HG03575 (cell line): ENCODE data around the gene PXYLP1.

Source experiments
- ATAC-seq: cut with Tn5 transposase; IDR thresholded peaks from one replicate; pipeline ENCODE4 v1.9.1; 2021; ENCODE audit not compliant: unreplicated experiment, insufficient number of reproducible peaks, low FRiP score; ENCODE audit errors: extremely low read depth

PXYLP1 gene

DNA sequence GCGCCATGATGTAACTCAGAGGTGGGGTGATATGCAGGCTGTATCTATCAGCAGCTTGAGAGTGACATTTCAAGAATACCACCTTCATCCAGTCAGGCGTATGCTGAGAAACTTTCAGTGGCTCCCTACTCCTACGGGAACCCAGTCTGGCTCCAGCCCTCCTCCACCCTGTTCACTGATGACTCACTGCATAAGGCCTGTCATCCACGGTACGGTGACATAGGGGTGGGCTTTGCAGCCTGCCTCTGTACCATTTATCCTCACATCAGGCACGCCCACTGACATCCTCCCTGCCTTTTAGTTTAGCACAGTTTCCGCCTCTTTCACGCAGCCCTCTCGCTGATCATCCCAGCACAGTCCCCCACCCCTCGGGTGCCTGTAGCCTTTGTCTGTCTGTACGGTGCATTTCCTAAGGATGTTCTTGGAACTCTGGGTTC is 11.7 kb downstream of the PXYLP1 start:
- no peak for ATAC-seq

GRCh38 chr3:141246224-141246957 is 14.8 kb downstream of the PXYLP1 start:
- ATAC-seq: no peak

DNA sequence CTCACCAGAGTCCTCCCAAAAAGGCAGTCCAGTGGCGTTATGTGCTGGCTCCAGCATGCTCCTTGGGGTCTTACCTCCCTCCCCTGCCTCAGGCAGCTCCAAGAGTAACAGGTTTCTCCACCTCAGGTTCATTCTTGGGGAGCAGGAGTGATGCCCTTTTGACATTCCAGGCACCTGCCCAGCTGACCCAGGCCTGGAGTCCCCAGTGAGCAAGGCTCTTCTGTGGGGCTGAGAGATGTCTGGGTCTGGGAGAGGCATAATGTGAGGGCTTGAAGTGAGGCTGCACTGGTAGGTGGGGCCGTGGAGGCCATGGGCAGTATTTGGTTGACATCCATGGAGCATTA is 15.3 kb downstream of the PXYLP1 start:
- ATAC-seq: no peak

GRCh38 chr3:141248064-141248463 is 16.4 kb downstream of the PXYLP1 start:
- ATAC-seq: no peak

DNA sequence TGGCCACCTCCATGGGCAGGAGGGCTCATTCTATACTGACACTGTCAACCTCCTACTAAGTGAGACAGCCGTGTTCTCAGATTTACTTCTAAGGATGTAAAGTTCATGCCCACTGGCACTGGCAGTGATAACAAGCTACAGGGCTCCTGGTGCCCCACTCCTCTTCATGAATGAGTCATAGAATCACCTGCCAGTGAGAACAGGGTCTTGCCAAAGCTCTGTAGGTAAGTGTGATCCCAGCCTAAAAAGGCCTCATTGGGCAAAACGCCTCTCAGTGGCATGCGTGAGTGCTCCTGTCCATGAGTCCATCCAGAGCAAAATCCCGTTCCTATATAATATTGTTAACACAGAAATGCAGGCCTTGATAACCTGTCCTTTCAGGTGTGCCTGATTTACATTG is 17.4 kb downstream of the PXYLP1 start:
- no peak for ATAC-seq

- no peak for ATAC-seq
These were observed 18.7 kb downstream of the PXYLP1 start for GRCh38 chr3:141250342-141250741.

GRCh38 chr3:141250828-141251227 is 19.2 kb downstream of the PXYLP1 start:
- ATAC-seq: no peak

DNA sequence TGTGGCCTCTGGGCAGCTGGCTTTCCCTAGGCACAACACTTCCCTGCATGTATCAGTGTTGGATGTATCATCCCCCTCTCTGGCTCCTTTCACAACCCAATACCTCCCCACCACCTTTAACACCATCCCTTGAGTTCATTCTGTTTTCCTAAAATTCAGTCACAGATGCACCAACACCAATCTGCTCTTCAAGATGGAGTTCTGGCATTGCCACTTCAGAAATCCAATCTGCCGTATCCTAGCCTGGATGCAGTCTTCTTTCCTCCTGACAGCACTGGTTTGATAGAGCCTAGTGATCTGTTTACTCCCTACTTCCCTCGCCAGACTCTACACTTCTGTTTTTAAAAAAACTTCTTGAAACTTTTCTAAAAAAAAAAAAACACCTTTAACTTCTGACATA is 21.7 kb downstream of the PXYLP1 start:
- no peak for ATAC-seq

- ATAC-seq: no peak
These were observed 22.2 kb downstream of the PXYLP1 start for GRCh38 chr3:141253811-141254210.

DNA sequence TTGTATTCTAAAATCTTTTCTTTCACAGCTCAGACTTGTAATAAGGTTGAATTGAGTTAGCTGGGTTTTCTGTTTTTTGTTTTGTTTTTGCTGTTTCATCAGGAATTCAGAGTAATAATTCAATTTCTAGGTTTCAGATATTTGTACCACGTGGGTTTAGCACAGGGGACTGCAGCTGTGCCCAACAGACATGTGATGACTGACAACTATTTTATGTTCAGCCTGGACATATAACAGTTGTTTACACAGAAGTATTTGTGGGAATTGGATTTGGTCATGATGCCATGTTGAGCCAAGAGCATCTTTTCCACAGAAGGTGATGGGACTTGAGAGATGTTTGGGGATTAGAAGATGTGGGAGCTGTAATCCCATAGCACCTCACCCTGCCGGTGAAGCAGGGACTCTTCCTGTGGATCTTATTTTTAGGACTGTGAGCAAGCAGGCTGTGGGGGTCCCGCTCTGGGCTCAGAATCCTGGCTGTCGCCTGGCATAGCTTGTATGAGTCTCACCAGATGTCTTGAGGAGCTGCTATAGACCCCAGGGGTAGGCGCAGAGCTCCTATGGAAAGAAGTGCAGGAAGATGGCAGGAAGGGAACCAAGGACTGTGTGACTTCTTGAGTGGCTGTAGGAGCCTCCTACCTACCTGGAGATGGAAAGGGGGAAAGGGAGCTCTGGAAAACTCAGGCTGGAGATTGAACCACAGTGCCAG is 23.7 kb downstream of the PXYLP1 start:
- ATAC-seq: no peak

- no peak for ATAC-seq
These were observed 24.2 kb downstream of the PXYLP1 start for GRCh38 chr3:141255846-141256261.

DNA sequence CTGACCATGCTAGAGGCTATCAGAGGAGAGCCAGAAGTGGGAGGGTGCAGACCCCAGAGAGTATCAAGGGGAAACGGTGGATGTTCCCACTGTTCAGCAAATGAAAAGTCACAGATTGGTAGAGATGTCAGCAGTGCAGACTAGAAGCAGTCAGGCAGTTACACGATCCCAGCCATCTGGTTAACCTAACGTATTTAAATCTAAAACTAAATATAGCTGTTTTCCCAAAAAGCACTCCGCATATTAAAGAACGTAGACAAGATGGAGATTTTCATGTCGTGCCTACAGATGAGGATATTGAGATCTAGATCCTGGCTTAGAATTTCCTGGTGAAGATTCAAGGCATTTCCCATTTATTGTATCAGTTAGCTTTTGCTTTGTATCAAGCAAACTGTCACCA is 25.2 kb downstream of the PXYLP1 start:
- no peak for ATAC-seq

DNA sequence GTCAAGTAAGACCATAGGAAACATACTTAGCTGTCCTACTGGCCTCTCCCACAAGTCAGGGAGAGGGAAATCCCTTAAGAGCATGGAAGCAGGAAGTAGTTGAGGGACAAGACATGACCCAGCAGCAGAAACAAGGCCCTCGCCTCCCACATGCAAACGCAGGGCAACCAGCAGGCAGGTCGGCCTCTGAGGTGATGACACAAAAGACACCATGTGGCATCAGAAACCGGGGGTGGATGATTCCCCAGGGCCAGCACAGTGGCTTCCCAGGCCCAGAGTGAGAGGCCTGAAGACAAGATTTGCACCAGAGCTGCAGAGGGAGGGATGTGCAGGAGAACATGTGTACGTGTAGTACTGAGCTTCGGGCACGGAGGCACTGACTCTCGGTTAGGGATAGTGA is 26.3 kb downstream of the PXYLP1 start:
- ATAC-seq: no peak

GRCh38 chr3:141258973-141259372 is 27.3 kb downstream of the PXYLP1 start:
- no peak for ATAC-seq

- ATAC-seq: no peak
These were observed 28.4 kb downstream of the PXYLP1 start for GRCh38 chr3:141259821-141260629.

DNA sequence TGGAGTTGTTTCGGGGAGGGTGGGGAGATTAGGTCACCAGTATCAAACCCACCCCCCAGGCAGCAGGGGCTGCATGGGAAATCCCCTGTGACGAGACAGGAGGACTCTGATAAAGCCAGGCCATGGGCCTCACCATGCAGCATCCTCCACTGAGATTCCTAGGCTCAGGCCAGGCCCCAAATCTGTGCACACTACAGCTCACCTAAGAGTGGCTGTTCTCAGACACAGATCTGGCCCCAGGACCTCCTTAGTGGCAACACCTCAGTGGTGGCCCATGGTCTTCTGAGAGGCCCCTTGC is 29.0 kb downstream of the PXYLP1 start:
- no peak for ATAC-seq

DNA sequence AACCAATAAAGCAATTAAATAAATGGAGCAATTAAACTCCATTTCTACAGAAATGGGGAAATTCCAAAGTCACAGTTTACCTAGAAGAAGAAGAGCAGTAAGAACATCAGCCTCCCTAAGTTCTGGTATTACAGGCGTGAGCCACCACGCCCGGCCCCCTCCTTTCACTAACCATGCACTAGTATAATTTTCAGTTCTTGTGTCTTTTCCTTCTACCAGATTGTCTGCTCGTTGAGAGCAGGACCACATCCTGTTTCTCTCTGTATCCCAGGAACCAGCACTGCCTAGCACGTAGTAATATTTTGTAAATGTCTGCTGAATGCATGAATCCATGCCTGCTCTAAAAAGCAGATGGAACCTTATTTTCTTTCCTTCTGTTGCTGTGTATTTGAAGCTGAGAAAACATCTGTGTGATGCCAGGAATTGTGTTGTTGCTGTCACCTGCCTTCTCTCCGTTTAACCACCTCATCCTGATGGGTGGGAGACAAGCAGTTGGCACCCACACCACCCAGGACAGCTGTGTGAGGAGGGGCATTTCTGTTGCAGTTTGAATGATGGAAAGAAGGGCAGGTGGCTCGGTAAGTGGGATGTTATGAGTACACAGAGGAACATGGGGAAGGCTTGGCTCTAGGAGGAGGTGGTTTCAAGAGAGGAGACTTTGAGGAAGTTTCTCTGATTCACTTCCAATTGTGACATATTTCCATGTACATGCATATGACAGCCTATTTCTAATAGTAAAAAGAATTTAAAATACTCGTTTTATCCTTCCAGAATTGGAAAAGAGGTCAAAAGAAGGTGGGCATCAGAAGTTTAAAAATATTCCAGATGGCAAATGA is 30.1 kb downstream of the PXYLP1 start:
- ATAC-seq: no peak

DNA sequence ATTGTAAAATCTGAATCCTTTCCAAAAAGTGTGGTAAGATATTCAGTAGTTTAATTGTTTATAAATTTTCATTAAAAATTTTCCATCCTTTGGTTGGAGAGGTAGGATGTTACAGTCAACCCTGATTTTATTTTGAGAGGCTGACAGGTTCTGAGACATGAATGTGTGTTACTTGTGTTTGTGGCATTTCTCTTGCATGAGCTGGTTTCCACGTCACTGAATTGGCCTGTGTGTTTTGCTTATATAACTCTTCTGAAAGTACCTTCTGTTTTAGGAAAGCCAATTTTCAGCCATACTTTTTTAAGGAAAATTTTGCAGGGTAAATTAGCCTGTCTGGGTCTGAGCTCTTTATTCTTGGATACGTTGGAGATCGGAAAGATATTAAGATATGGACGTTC is 30.7 kb downstream of the PXYLP1 start:
- no peak for ATAC-seq

GRCh38 chr3:141266186-141266585 is 34.6 kb downstream of the PXYLP1 start:
- no peak for ATAC-seq
